ENCODE results near the gene TMEM151B. TPM values are rescaled to one million over a fixed set of nuclear protein-coding genes. Genes with fewer than 3 reads are reported as not detected.

The TMEM151B gene
- total RNA-seq, 4 donors from 2014 or later = 0.09 to 0.21 TPM; not detected in 2

GRCh38 chr6:44250718-44251123 lies 19.5 kb upstream of the TMEM151B start:
- no peaks in the 10 kb centered on the region for H3K36me3 ChIP-seq
- no peak for DNase-seq
- TF ChIP-seq, protein P1, sequence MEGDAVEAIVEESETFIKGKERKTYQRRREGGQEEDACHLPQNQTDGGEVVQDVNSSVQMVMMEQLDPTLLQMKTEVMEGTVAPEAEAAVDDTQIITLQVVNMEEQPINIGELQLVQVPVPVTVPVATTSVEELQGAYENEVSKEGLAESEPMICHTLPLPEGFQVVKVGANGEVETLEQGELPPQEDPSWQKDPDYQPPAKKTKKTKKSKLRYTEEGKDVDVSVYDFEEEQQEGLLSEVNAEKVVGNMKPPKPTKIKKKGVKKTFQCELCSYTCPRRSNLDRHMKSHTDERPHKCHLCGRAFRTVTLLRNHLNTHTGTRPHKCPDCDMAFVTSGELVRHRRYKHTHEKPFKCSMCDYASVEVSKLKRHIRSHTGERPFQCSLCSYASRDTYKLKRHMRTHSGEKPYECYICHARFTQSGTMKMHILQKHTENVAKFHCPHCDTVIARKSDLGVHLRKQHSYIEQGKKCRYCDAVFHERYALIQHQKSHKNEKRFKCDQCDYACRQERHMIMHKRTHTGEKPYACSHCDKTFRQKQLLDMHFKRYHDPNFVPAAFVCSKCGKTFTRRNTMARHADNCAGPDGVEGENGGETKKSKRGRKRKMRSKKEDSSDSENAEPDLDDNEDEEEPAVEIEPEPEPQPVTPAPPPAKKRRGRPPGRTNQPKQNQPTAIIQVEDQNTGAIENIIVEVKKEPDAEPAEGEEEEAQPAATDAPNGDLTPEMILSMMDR (IDR thresholded peaks at IDR 0.05) = no peak
- TF ChIP-seq POLR2A (IDR thresholded peaks at IDR 0.05) = no peak
- H3K4me1 ChIP-seq = peaks cover 3 to 9% of the 10 kb centered on the region in 2 donors
- H3K9me3 ChIP-seq = no peaks in the 10 kb centered on the region
- no peaks in the 10 kb centered on the region for H3K27me3 ChIP-seq
- no peak overlapping the region for H3K4me3 ChIP-seq
- H3K27ac ChIP-seq = no peak overlapping the region
- intact Hi-C loops (cut with DNase I; ENCODE audit: low total_unique reads) = no loop called here

DNA sequence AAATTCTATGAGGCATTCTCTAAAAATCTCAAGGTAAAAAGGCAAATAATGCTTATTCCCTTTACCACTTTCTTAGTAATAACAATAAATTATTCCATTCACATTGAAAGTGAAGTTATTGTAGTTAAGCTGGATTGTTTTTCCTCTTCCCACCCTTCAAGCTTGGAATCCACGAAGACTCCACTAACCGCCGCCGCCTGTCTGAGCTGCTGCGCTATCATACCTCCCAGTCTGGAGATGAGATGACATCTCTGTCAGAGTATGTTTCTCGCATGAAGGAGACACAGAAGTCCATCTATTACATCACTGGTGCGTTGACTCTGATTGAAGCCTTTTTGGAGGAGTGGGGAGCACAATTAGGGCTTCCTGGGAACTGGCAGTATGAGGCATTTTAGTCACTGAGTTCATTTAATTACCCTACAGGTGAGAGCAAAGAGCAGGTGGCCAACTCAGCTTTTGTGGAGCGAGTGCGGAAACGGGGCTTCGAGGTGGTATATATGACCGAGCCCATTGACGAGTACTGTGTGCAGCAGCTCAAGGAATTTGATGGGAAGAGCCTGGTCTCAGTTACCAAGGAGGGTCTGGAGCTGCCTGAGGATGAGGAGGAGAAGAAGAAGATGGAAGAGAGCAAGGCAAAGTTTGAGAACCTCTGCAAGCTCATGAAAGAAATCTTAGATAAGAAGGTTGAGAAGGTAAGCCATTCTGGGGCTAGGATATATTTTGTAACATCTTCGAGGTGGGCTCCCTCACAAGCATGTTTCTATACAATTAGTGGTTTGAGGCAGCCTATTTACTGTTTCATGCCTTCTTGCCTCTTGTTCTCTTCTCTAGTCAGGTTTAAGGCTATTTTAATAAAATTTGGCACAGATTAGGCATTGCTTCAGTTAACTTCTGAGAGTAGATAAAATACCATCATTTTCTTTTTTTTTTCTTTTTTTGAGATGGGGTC lies 18.4 kb upstream of the TMEM151B start:
- no peak for TF ChIP-seq POLR2A (IDR thresholded peaks at IDR 0.05)
- TF ChIP-seq, protein P1 (IDR thresholded peaks at IDR 0.05) = no peak
- Histone ChIP-seq H3K27ac (no peak overlapping the region), H3K27me3 (no peaks in the 10 kb centered on the region), H3K4me1 (peaks cover 3 to 9% of the 10 kb centered on the region in 2 donors), H3K36me3 (no peaks in the 10 kb centered on the region), H3K4me3 (no peak overlapping the region), H3K9me3 (no peaks in the 10 kb centered on the region)
- intact Hi-C loops (cut with DNase I; ENCODE audit: low total_unique reads) = no loop called here
- no peak for DNase-seq

- Histone ChIP-seq H3K27me3 (no peaks in the 10 kb centered on the region), H3K4me3 (no peak overlapping the region), H3K4me1 (peaks cover 6% of the 10 kb centered on the region in 2 donors), H3K9me3 (no peaks in the 10 kb centered on the region), H3K36me3 (no peaks in the 10 kb centered on the region), H3K27ac (no peak overlapping the region)
- intact Hi-C loops (cut with DNase I; ENCODE audit: low total_unique reads) = no loop called here
- no peak for TF ChIP-seq POLR2A (IDR thresholded peaks at IDR 0.05)
- TF ChIP-seq, protein P1 (IDR thresholded peaks at IDR 0.05) = peak in 1 of 4 experiments; percentile 11
- no peak for DNase-seq
These were observed 16.7 kb upstream of the TMEM151B start for GRCh38 chr6:44253307-44254101.

DNA sequence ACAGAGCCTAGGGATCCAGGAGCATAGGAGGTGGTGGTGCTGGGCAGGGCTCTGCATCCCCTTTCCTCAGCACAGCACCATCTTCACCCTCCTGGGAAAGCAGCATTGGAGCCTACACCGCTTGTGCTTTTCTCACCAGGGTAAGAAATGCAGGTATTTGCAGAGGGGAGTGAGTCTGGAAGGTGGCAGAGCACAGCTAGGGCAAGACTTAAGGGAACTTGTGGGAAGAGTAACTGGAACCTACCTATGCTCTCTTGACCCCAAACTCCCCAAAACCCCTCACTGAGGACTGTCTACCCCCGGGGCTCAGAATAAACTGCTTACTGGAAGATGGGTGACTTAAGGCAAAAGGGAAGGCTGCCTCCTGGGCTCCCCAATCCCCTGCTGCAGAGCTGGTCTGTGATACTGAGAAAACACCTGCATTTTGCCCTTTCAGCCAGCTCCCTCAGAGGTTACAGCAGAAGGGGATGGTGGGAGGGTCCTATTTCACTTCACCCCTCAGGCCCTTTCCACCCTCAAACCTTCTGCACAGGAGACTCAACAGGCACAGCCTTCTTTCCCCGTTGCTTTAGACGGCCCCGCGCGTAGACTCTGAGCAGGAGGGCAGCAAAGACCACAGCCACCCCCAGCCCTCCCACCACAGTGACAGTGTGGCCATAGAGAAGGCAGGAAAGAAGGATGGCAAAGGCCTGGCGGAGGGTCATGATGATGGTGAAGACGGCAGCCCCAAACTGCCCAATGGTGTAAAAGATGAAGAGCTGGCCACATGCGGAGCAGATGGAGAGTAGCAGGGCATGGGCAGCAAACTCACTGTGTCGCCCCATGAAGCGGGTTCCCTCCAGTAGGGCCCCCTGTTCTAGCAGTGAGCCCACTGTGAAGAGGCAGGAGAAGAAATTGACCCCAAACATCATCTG lies 15.8 kb upstream of the TMEM151B start:
- Histone ChIP-seq H3K27ac (no peak overlapping the region), H3K4me1 (peaks cover 0 to 6% of the 10 kb centered on the region in 2 donors), H3K9me3 (no peaks in the 10 kb centered on the region), H3K36me3 (no peaks in the 10 kb centered on the region), H3K4me3 (no peak overlapping the region), H3K27me3 (no peaks in the 10 kb centered on the region)
- TF ChIP-seq POLR2A (IDR thresholded peaks at IDR 0.05) = no peak
- TF ChIP-seq, protein P1 (IDR thresholded peaks at IDR 0.05) = no peak
- intact Hi-C loops (cut with DNase I; ENCODE audit: low total_unique reads) = no loop called here
- no peak for DNase-seq
